Fibroblast of skin of scalp (primary cell): ENCODE data around the gene CCNL1.

Source experiments
- DNase-seq: peaks from one replicate; pipeline ENCODE4 v3.0.0-alpha.2; 2013

CCNL1 gene

GRCh38 chr3:157122832-157123427 lies 37.0 kb downstream of the CCNL1 start:
- no peak for DNase-seq

DNA sequence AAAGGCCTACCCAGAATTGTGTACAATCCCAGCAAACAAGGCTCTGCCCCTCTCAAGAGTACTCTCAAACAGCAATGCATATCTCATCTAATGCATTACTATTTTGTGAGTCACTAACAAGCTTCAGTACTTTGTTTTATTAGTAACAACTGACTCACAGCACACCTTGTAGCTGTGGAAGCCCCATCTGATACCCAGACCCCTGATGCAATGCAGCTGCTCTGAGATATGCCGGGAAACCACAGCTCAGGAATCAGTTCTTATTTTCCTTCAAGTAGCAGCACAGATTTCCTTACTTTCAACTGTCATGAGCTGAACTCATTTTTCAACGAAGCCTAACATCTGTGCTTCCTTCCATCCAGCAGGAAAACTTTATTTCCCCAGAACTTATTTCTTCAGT lies 37.8 kb downstream of the CCNL1 start:
- peak; percentile 44 for DNase-seq

- no peak for DNase-seq
These were observed 38.4 kb downstream of the CCNL1 start for GRCh38 chr3:157121522-157121921.

DNA sequence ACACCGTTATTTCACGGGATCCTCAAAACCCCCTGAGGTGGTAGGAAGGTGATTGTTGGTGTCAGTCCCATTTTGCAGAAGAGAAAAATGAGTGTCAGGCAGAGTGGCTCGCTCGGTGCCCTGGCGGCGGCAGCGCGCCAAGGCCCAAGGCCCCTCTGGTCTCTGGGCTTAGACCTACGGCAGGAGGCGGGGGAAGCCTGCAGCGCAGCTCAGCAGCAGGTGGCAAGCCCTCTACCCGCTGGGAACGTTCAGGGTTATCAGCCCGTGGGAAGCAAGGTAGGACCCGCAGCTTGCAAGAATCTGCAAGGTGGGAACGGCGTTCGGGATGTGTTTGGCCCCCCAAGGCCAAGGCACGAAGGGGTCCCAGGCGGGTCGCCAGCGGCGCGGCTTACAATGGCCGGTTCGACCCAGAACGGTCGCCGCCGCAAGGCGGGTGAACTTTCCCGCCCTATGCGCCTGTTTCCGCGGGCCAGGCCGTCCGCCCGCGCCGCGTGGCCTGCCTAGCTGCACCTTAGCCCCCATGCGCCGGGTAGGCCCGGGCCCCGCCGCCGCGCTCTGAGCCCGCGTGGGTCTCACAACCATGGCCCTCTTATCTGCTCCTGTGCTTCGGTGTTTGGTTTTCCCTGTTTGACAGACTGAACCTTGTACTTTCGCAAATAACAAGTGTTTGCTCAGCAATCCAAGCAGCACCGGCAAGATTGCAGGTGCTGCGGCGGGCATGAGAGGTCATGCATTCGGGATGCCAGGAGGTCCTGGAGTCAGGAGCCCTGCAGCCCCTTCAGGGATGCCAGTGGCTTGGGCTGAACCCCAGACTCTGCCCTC lies 39.7 kb downstream of the CCNL1 start:
- no peak for DNase-seq

DNA sequence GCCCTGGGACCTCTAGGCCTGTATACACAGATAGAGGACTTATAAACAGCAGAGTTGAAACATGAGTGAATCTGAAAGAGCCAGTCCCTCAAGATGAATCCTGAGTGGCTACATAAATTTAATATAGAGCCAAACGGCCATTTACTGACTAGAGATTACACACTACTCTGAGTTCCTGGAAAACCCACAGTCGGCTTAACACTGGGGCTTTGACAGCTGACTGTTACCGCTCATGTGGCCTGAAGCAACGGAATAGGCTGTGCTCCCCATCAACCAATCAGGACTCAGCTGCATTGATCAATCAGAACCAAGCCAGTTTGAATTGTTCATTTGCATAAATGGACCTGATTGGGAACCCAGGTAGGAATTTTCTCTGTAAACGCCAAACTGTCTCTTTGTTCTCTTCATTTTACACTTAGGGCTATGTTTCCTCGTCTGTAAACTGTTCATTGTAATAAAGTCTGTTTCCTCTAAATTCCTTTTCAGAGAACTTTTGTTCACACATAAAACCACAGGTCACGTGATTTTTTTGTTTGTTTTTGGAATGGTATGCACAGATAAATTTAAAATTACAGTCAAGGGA lies 40.5 kb downstream of the CCNL1 start:
- DNase-seq, result no peak

DNA sequence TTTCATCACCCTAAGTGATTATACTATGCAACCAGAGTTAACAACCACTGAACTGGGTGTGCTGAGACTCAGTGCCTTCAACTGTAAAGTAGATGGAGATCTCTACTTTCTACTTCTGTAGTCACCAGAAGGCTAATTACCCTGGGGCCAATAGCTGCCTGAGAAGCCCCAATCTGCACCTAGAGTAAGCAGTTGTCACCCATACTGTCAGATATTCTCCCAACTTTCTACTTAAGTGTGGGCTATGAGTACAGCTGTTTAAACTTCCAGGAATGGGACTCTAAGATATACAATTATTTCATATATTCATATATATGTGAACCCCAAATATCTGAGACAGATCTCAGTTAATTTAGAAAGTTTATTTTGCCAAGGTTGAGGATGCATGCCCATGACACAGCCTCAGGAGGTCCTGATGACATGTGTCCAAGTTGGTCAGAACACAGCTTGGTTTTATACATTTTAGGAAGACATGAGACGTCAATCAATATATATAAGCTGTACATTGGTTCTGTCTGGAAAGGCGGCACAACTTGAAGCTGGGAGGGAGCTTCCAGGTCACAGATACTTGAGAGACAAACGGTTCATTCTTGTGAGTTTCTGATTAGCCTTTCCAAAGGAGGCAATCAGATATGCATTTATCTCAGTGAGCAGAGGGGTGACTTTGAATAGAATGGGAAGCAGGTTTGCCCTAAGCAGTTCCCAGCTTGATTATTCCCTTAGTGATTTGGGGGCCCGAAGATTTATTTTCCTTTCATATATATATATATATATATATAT lies 41.9 kb downstream of the CCNL1 start:
- no peak for DNase-seq

DNA sequence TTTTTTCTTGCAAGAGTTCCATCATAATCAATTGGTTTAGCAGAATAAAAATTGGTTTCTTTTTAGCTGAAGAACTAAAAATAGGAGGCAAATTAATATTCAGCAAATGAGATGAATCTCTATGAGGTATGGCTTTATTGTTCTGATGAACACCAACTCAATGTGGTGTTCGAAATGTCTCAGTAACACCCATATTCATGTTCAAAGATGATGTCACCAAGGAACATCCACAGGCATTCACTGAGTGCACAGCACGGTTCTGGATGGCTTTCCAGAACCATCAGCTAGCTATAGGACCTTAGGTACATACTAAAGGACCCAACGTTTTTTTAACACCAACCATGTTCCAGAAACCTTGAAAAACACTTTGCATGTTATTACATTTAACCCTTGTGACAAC lies 42.7 kb downstream of the CCNL1 start:
- no peak for DNase-seq

DNA sequence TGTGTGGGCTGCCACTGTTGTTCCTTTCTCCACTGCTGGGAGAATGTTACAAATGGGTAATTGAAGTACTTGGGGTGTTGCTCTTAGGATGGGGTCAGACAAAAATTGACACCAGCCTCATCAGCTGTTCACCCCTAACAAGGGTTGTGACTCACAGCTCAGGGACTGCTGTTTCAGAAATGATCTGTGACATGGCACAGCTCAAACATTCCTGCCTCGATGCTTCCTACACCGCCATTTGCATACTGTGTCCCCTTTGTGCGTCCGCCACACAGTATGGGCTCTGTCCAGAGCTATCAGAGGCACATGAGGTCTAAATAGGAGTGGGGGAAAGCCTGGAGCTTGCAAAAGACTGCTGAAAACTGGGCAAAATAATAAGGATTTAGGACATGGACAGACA lies 43.9 kb downstream of the CCNL1 start:
- no peak for DNase-seq

DNA sequence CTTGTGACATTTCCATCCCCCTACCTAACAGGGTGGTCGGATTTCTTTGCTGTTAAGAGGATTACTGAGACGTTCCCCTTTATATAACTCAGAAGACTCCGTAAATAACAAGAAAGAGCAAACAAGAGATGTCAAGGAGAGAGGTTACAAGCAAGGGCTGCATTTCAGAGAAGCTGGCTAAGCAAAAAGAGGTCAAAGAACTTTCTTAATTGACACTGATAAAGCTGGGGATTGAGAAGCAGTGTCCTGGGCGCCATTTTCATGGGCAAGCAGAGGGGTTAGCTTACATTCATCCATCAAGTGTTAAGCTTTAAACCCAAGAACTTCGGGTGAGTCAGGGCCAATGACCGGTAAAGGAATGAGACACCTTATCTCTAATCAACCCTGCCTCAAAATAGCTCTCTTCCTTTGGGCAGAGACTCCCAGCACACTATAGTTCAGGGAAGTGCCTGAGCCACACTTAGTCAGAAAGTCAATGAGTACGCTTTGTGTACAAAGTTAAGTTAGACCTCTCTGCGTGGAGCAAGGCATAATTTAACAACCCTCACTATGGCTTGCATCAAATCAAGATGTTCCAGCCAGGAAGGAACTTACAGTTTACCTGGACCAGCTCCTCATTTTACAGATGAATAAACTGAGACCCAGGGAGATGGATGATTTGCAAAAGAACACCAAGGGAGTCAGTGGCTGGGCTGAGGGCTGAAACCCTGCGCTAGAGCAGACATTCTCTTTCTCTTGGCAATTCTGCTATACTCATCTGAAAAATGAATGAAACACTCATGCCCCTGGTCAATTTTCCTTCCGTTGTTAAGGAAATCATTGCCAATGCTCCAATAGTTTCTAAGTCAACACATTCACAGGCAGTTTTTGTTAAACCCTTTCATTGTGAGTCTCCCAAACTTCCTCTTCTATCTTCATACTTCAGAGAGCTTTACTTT lies 44.6 kb downstream of the CCNL1 start:
- DNase-seq, result no peak

DNA sequence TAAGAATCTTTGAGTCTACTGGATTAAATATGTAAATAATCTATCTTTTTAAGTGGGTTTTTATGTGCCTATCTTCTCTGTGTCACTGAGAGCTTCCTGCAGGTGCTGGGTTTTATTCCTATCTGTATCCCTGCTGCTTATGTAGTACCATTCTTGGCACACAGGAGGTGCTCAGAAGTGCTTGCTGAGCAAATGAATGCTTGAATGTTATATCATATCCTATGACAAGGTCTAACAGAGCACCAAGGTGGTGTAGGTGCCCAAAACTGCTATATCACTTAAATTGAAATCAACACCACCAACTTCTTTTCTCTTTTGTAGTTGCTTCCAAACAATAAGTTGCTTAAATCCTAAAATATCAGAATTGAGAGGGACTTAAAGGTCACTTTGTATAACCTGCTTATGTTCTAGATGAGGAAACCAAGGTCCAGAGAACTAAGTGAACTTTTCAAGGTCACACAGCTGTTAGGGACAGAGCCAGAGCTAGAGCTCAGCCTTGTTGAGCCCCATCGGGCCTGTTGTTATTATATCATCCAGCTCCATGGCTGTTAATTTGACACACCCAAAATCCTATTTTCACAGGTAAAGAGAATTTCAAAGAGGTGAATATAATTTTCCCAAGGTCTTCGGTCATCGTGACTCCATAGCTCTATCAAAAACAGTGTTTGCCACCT lies 46.0 kb downstream of the CCNL1 start:
- DNase-seq, result no peak

DNA sequence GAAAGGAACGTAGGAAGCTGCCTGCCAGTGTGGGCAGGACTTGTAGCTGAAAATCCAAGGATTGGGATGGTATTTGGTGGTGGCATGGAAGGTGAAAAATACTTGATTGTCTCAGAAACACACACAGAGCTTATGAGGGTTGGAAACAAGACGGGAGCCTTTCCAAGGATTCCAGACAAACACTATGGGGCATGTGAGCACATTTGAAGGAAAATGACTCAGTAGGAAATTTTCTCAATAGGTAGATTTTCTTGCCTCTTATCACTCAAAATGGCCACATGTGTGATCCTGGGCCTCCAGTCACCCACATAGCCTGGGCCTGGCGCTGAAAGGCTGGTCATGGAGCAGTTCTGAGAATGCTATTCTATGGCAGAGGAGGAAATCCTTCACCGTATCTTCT lies 47.4 kb downstream of the CCNL1 start:
- no peak for DNase-seq

- DNase-seq, result no peak
These were observed 48.4 kb downstream of the CCNL1 start for GRCh38 chr3:157111518-157111917.

GRCh38 chr3:157110761-157111278 lies 49.1 kb downstream of the CCNL1 start:
- no peak for DNase-seq

DNA sequence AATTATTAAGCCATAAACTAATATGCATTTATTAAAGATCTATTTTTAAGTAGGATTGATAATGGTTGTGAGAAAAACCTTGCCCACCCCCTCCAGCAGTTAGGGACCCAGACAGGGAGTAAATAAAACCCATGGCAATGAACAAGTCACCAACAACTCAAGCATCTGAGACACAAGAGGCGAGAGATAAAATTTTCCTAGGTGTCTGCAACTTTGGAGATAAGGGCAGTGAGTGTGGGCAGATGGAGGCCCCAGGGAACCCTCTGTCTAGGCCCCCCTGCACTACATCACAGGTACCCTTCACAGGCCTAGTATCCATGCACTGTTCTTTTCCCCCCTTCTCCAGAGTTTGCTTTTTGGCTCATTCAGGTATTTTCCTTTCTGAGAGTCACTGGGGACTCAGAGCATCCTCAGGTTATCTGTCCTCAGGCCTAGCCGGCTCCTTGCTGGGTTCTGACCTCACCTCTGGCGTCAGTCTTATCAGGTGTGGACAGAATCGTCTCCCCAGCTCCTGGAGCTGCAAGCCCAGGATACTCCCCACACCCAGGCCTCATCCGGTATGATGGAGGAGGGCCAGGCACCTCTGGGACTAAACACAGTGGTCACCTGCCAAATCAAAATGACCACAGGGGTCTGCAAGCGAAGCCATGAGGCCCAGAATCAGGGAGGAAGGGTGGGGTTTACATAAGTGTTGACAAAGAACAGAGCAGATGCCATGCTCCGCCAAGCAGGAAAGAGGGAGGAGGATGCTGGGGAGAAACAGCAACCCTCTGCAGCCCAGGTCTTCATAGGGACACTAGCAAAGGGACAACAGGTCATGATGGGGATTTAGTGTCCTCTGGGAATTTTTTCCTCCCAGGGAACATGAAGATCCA lies 50.4 kb downstream of the CCNL1 start:
- no peak for DNase-seq

GRCh38 chr3:157107644-157108133 lies 52.3 kb downstream of the CCNL1 start:
- DNase-seq, result no peak

GRCh38 chr3:157107037-157107436 lies 52.9 kb downstream of the CCNL1 start:
- DNase-seq, result no peak

- DNase-seq, result no peak
These were observed 54.9 kb downstream of the CCNL1 start for GRCh38 chr3:157104928-157105652.

DNA sequence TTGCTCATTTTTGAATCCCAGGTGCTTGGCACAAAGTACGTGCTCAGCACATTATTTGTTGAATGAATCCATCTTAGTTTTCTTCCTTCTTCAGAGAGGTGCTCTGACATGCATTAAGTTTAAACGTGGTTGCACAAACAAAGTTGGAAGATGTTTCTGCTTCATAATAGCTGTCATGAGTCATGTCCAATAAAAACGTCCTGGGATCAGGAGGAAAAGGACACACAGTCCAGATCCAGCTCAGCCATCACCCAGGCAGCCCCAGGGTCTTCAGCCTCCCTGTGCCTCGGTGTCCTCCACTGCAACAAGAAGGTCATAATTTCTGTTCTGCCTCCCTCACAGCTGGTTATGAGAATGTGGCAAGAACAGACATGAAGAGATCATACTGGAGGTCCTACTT lies 55.4 kb downstream of the CCNL1 start:
- no peak for DNase-seq

DNA sequence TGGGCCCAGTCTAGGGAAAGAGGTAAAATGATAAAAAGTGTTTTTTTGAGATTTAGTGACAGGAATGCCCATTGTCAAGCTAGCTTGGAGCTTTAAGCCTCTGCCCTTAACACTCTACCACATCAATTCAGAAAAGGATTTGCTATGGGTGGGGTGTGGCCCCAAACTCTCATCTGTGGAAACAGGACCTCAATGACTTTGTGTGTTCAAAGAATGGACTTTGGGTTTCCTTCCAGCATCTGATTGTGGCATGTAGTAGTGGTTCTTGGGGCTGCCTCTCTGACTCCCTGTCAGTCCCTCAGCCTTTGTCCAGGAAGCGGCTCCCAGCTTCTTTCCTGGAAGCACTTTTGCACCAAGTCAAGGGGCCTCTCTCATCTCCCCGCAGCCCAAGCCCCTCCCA lies 56.1 kb downstream of the CCNL1 start:
- DNase-seq, result no peak
